ENCODE results near the gene EXD3.

Gene EXD3

DNA sequence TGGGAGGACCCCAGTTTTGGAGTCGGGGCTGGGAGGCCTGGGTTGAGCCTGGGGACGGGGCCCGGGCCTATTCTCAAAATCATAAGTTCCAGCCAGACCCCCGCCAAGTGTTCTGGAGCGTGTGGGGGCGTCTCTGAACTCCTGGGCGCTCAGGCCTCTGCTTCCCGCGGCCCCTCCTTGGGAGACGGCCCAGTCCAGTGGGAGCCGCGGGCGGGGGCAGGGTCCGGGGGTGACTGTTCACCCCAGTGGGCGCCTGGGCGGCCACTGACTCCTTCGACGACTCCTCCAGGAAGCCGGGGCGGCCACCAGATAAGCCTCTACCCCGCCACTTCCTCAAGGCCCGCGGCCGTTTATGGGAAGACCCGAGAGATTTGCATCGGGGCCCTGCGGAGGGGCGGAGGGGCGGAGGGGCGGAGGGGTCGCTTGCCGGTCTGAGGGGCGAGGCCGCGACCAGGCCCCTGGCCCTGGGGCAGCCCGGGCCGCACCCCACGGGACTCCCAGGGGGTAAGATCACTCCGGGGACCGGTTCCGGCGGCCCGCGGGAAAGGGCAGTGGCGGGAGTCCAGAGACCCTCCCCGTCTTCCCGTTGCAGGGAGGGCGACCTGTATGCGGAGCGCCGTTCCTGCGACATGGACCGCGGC lies 144.8 kb downstream of the EXD3 start:
- Mint-ChIP-seq H3K9me3 (no peaks in the 10 kb centered on the region), H3K4me1 (ENCODE audit: low read depth) (peaks cover 13% of the 10 kb centered on the region), H3K27ac (peak overlapping the region; percentile 71), H3K27me3 (ENCODE audit: low read depth) (no peaks in the 10 kb centered on the region), H3K4me3 (peak overlapping the region; percentile 81), H3K36me3 (ENCODE audit: low read depth) (peaks cover 8% of the 10 kb centered on the region)

DNA sequence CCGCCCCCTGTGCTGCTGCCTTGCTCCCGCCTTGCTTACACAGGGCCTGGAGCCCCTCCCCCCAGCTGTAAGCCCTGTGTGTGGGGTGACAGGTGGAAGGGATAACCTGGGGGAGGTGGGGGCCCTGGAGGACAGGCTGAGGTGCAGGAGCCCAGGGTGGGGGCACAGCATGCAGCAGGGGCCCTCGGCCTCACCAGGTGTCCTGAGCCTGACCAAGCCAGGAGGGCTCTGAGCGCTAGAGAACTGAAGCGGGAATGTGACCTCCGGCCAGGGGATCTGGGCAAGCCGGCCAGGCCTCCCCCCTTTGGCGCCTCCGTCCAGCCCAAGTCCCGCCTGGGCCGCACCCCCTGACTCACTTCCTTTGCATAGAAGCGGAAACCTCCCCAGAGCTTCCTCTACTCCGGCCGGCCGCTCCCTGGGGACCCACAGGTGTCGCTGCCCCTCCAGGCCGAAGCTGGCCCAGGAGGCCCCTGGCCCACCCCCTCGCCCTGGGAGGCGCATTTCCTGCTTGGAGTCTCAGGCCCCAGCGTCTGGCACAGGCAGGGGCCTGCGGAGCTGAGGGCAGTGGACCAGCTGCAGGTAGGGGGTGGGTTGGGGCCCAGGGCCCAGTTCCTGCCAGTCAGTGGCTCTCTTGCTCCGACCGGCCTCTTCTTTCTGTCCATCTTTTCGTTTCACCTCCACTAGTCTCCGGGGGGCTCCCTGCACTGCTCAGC lies 145.5 kb downstream of the EXD3 start, which contains the start of gene TOR4A:
TSS of gene TOR4A (plus strand) at position 398 of the 713 bp plus-strand sequence. CDS start 964 bp downstream, outside the sequence.
- H3K27ac Mint-ChIP-seq: peak within 1 kb of the TSS; percentile 71

DNA sequence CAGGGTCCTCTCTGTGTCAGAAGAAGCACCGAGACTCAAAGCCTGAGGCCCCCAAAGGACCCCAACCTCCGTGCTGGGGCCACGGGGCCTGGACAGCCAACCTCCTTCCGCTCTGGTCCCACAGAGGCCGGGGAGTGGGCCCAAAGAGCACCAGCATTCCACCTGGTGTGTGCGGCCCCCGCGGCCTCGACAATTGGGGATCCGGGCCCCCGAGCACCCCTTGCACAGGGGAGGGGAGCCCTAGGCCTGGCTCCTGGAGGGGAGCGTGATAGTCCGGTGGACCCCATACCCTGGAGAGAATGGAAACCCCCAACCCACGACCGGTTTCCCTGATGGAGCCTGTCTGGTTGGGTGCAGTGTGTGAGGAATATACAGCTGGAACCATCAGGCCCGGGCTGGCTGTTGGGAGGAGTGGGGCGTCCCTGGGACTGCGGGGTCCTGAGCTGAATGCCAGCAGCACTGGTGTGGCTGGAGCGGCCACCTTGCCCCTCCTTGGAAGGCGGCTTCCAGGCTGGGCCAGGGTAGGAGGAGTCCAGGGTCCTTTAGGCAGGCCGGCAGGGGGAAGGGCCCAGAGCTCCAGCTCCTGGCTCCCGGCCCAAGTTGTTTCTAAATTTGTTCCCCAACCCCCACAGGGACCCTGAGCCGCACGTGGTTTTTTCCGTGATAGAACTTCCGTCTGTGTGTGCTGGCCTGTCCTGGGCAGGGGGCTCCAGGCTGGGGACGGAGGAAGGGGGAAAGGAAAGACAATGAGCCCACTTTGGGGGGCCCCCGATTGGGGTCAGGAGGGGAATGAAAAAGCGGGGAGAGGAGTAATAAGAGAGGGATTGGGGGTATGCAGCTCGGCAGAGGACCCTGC lies 146.3 kb downstream of the EXD3 start:
- Mint-ChIP-seq H3K4me1 (ENCODE audit: low read depth) (peaks cover 9% of the 10 kb centered on the region), H3K27ac (peak overlapping the region; percentile 67), H3K9me3 (no peaks in the 10 kb centered on the region), H3K27me3 (ENCODE audit: low read depth) (no peaks in the 10 kb centered on the region), H3K36me3 (ENCODE audit: low read depth) (peaks cover 4% of the 10 kb centered on the region), H3K4me3 (peak overlapping the region; percentile 76)

More for the DNA sequence above, 145.5 kb downstream of the EXD3 start, which contains the start of gene TOR4A:
- Mint-ChIP-seq H3K36me3 (ENCODE audit: low read depth) (peaks cover 5% of the 10 kb centered on the region), H3K9me3 (no peaks in the 10 kb centered on the region), H3K4me3 (peak within 1 kb of the TSS; percentile 81), H3K4me1 (ENCODE audit: low read depth) (peaks cover 10% of the 10 kb centered on the region), H3K27me3 (ENCODE audit: low read depth) (no peaks in the 10 kb centered on the region)

DNA sequence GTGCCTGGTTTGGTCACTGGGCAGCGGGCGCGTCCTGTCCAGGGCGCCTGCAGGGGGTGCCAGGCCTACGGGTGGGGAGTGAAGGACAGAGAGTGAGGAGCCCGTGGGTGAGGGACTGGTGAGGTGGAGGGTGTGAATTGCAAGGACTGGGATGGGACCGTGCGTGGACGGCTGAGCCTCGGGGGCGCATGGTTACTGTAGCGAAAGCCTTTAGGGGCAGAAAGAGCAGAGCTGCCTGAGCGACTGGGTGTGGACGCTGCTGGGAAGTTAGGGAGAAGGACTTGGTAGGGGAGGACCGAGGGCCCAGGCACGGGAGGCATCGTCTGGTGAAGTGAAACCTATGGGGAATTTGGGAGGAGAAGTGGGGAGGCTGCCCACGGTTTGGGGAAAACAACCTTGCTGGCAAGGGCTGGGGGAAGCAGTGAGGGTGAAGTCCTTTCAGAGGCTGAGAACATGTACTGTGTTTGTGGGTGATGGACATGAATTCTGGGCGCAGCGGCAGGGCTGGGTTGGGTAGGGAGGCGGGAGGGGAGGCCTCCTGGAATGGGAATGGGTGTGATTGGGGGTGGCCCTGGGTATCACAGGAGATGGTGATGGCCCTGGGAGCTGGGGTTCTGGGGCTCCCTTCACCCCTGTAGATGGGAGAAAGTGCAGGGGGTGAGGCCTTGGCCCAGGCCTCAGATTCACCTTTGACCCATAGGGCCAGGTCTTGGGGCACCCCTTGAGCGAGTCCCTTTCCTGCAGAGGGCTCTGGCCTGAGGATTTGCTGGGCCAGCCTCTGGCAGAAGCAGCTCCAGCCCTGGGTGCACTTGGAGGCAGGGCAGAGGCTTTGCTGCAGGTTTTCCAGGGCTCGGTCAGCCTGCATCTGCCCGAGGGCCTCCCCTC lies 147.1 kb downstream of the EXD3 start:
- Mint-ChIP-seq H3K36me3 (ENCODE audit: low read depth) (peaks cover 6% of the 10 kb centered on the region), H3K27ac (peak overlapping the region; percentile 13), H3K4me3 (peak overlapping the region; percentile 43)

DNA sequence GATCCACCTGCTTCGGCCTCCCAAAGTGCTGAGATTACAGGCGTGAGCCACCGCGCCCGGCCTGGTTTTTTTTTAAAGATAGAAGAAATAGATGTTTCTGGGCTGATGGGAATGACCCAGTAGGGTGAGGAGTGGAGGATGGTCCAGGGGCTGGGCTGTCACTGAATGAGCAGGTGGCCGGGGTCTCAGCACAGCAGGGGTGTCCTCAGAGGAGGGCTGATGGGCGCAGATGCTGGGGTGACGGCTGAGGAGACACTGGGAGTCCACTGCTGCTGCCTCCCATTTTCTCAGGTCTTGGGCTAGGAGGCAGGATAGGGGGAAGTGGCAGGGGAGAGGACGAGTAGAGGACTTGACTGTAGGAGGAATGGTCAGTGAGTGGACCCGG lies 147.8 kb downstream of the EXD3 start:
- Mint-ChIP-seq H3K4me1 (ENCODE audit: low read depth) (peaks cover 13% of the 10 kb centered on the region), H3K36me3 (ENCODE audit: low read depth) (peaks cover 6% of the 10 kb centered on the region), H3K27me3 (ENCODE audit: low read depth) (no peaks in the 10 kb centered on the region), H3K9me3 (no peaks in the 10 kb centered on the region), H3K27ac (no peak overlapping the region), H3K4me3 (no peak overlapping the region)

More for the DNA sequence above, 147.1 kb downstream of the EXD3 start:
- Mint-ChIP-seq H3K9me3 (no peaks in the 10 kb centered on the region), H3K27me3 (ENCODE audit: low read depth) (no peaks in the 10 kb centered on the region), H3K4me1 (ENCODE audit: low read depth) (peaks cover 13% of the 10 kb centered on the region)

DNA sequence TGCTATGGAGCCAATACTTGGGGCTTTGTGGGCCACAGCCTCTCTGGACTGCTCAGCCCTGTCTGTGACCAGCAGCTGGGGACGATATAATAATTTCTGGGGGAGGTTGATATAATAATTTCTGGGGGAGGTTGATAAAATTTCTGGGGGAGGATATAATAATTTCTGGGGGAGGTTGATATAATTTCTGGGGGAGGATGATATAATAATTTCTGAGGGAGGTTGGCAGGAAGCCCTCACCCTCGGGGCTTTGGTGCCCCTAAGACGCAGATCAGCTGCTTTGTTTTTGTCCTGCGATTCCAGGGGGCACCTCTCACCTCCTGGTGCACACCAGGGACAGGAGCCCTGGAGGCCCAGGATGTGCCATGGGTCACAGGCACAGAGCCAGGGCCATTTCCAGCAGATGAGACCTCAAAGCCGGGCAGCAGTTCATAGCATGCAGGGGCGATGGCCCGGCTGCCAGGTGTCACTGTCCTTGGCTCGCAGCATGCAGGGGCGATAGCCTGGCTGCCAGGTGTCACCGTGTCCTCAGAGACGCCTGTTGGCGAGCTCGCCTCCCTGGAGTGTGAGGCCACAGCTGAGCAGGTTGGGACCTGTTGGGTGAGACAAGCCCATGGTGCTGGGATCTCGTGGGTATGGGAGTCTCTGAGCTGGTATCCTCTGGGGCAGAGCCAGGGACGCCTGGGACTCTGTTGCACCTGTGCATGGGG lies 149.2 kb downstream of the EXD3 start:
- Mint-ChIP-seq H3K4me3 (no peak overlapping the region), H3K36me3 (ENCODE audit: low read depth) (peaks cover 14% of the 10 kb centered on the region), H3K27ac (no peak overlapping the region), H3K4me1 (ENCODE audit: low read depth) (peaks cover 13% of the 10 kb centered on the region), H3K9me3 (no peaks in the 10 kb centered on the region), H3K27me3 (ENCODE audit: low read depth) (no peaks in the 10 kb centered on the region)

DNA sequence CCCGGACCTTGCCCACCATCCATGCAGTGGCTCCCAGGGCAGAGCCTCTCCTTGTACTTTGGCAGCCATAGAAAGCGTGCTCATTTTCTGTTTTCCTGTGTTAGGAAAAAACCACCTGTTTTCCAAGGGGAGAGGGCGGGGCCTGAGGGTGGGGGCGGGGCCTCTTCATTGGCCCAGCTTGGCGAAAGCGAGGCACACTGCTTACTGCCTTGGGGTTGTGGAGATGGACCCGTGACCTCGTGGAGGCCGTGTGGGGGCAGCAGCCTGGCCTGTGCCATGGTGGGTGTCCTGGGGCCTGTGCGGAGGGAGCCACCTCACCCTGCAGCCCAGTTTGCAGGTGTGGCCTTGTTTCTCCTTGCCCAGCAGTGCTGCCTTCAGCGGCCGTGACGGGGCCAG lies 149.9 kb downstream of the EXD3 start:
- Mint-ChIP-seq H3K27me3 (ENCODE audit: low read depth) (no peaks in the 10 kb centered on the region), H3K27ac (no peak overlapping the region), H3K9me3 (no peaks in the 10 kb centered on the region), H3K36me3 (ENCODE audit: low read depth) (peaks cover 18% of the 10 kb centered on the region), H3K4me3 (no peak overlapping the region), H3K4me1 (ENCODE audit: low read depth) (peaks cover 16% of the 10 kb centered on the region)

DNA sequence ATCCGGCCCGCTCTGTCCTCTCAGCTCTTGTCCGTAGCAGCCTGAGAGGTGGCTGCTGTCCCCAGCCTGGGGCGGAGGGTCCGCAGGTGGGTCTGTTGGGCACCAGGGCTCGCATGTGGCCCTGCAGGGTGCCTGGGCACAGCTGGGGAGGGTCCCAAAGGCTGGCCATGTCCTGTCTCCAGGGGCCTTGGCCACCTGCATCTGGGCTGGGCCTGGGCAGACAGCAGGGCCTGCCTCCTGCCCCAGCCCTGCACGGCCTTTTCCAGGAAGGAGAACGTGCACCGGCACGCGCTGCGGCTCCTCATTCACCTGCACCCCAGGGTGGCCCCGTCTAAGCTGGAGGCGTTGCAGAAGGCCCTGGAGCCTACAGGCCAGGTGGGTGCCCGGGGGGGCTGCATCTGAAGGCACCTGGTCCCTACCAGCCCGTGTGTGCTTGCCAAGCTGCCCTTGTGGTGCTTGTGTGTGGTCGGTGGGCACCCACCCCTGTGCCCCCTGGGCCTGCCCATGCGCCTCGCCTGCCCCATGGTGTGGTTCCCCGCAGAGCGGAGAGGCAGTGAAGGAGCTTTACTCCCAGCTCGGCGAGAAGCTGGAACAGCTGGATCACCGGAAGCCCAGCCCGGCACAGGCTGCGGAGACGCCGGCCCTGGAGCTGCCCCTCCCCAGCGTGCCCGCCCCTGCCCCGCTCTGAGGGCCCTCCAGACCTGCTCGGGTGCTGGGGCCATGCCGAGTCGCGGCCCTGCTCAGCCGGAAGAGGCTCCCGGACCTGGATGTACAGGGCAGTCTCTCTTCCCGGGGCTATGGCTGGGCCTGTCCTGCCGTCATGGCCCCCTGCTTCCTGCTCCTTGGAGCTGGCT lies 150.5 kb downstream of the EXD3 start:
- no peaks in the 10 kb centered on the region for H3K27me3 Mint-ChIP-seq (ENCODE audit: low read depth)
- no peaks in the 10 kb centered on the region for H3K9me3 Mint-ChIP-seq
- peaks cover 21% of the 10 kb centered on the region for H3K36me3 Mint-ChIP-seq (ENCODE audit: low read depth)
- H3K4me3 Mint-ChIP-seq: no peak overlapping the region
- H3K4me1 Mint-ChIP-seq (ENCODE audit: low read depth): peaks cover 16% of the 10 kb centered on the region
- H3K27ac Mint-ChIP-seq: no peak overlapping the region

DNA sequence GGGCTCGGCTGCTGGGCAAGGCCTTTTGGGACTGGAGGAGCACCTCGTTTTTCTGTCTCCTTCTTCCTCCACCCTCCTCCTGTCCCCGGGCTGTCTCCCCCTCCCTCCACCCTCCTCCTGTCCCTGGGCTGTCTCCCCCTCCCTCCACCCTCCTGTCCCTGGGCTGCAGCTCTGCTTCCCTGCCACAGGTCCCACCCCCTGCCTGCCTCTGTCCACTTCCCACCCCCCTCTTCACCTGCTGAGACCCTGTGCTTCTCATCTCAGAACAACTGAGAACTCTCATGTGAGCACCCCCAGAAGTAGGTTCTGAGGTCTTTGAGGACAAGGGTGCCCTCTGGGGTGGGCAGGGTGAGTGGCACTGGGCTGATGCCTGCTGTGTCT lies 151.3 kb downstream of the EXD3 start:
- no peak overlapping the region for H3K4me3 Mint-ChIP-seq
- no peaks in the 10 kb centered on the region for H3K9me3 Mint-ChIP-seq
- peaks cover 12% of the 10 kb centered on the region for H3K4me1 Mint-ChIP-seq (ENCODE audit: low read depth)
- H3K27me3 Mint-ChIP-seq (ENCODE audit: low read depth): no peaks in the 10 kb centered on the region
- peaks cover 23% of the 10 kb centered on the region for H3K36me3 Mint-ChIP-seq (ENCODE audit: low read depth)
- H3K27ac Mint-ChIP-seq: peak overlapping the region; percentile 24

DNA sequence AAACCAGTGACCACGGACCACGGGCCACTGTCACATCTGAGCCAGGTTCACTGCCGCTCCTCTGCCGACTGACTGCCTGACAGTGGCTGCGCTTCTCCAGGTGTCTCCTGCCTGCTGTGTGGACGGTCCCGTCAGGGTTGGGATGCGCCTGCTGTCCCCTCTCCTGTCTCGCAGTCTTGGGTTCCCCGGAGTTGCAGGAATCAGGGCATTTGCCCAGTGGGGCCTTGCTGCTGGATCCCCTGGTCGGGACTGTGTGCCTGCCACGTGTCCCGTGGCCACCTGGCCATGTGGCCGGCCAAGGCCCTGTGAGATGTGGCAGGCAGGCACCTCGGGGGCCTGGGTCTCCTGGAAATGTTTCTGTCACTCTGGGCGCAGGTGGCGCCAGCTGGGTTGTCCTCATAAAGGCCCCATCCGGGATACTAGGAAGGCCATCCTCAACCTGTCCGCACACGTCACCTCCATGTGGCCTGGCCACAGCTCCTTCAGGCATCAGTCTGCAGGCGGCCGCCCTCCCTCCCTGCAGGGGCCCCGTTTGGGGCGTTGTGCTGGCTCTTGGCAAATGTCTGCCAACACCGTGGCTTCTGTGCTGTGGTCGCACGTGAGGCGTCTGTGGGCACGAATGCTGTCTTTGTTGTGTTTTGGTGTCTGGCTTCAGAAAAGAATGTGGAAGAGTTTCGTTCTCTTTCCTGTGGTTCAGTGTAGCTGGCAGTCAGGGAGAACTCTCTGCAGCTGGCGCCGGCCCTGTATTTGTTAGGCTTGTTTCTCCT lies 151.8 kb downstream of the EXD3 start:
- Mint-ChIP-seq H3K4me1 (ENCODE audit: low read depth) (peaks cover 11% of the 10 kb centered on the region), H3K4me3 (no peak overlapping the region), H3K27ac (peak overlapping the region; percentile 24), H3K36me3 (ENCODE audit: low read depth) (peaks cover 23% of the 10 kb centered on the region), H3K9me3 (no peaks in the 10 kb centered on the region), H3K27me3 (ENCODE audit: low read depth) (no peaks in the 10 kb centered on the region)

DNA sequence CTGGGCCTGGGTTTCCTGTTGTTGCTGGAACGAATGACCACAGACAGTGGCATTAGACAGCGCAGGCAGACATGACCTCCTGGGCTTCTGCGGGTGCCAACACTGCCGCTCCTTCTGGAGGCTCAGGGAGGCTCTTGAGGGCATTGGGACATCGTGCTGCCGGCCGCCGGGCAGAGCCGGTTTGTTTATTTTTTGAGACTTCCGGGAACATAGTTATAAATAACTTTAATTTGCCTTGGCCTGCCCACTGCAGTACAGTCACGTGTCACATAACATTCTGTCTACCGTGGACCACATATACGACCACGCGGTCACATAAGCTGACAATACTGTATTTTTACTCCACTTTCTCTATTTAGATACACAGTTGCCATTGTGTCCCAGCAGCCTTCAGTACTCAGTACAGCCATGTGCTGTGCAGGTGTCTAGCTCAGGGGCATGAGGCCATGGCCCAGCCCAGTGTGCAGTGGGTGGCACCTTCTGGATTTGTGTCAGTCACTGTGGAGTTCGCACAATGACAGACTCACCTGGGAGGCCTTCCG lies 153.7 kb downstream of the EXD3 start:
- H3K4me3 Mint-ChIP-seq: no peak overlapping the region
- H3K27me3 Mint-ChIP-seq (ENCODE audit: low read depth): no peaks in the 10 kb centered on the region
- peaks cover 25% of the 10 kb centered on the region for H3K36me3 Mint-ChIP-seq (ENCODE audit: low read depth)
- H3K9me3 Mint-ChIP-seq: no peaks in the 10 kb centered on the region
- no peak overlapping the region for H3K27ac Mint-ChIP-seq
- H3K4me1 Mint-ChIP-seq (ENCODE audit: low read depth): peaks cover 7% of the 10 kb centered on the region
